K562 treated with DMSO at 1 percent for 12 hours (cell line): Measurements from ENCODE around the gene TMEM270. TPM values are rescaled to one million over a fixed set of nuclear protein-coding genes. Genes with fewer than 3 reads are reported as not detected.

Experiments used
- total RNA-seq: library from RNA; unstranded; fragments of 300-600 nt; gene quantifications from 2 replicates; pipeline ENCODE4 v1.2.3, GENCODE V29; 2022; ENCODE audit not compliant: insufficient read depth

Gene TMEM270, protein sequence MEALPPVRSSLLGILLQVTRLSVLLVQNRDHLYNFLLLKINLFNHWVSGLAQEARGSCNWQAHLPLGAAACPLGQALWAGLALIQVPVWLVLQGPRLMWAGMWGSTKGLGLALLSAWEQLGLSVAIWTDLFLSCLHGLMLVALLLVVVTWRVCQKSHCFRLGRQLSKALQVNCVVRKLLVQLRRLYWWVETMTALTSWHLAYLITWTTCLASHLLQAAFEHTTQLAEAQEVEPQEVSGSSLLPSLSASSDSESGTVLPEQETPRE
- total RNA-seq: not detected in 2 replicates

DNA sequence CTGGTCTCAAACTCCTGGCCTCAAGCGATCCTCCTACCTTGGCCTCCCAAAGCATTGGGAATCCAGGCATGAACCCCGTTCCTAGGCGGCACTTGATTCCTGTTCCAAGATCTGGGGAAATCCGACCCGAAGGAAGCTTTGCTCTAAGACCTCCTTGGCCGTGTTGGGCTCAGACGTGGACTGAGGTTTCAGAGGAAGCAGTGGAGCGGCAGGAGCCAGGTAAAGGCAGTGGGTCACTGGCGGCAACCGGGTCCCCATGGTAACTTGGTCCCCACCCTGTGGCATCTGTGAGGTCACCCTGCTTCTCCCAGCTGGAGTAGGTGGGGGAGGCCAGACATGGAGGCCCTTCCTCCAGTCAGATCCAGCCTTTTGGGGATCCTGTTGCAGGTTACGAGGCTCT lies at the start of gene TMEM270:
Gene TMEM270, plus strand, starts transcription at position 301 of the 400 bp plus-strand sequence. Its CDS starts 36 bp downstream, at position 337.

DNA sequence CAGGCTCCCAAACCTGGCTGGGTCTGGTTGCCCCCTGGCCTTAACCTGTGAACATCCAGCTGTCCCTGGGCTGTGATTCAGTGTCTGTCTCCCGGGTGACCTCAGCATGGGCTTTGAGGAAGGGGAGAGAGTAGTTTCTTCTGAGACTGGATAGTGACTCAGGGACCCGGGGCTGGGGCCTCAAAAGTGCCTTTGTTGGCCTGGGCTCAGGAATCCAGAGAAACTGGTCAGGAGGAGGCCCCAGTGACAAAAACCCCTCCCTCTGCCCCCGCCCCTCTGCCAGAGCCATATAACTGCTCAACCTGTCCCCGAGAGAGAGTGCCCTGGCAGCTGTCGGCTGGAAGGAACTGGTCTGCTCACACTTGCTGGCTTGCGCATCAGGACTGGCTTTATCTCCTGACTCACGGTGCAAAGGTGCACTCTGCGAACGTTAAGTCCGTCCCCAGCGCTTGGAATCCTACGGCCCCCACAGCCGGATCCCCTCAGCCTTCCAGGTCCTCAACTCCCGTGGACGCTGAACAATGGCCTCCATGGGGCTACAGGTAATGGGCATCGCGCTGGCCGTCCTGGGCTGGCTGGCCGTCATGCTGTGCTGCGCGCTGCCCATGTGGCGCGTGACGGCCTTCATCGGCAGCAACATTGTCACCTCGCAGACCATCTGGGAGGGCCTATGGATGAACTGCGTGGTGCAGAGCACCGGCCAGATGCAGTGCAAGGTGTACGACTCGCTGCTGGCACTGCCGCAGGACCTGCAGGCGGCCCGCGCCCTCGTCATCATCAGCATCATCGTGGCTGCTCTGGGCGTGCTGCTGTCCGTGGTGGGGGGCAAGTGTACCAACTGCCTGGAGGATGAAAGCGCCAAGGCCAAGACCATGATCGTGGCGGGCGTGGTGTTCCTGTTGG lies 30.0 kb upstream of the TMEM270 start, which contains the start of gene CLDN4:
Gene CLDN4, plus strand, starts transcription at position 316 of the 903 bp plus-strand sequence. Its CDS starts 206 bp downstream, at position 522.

DNA sequence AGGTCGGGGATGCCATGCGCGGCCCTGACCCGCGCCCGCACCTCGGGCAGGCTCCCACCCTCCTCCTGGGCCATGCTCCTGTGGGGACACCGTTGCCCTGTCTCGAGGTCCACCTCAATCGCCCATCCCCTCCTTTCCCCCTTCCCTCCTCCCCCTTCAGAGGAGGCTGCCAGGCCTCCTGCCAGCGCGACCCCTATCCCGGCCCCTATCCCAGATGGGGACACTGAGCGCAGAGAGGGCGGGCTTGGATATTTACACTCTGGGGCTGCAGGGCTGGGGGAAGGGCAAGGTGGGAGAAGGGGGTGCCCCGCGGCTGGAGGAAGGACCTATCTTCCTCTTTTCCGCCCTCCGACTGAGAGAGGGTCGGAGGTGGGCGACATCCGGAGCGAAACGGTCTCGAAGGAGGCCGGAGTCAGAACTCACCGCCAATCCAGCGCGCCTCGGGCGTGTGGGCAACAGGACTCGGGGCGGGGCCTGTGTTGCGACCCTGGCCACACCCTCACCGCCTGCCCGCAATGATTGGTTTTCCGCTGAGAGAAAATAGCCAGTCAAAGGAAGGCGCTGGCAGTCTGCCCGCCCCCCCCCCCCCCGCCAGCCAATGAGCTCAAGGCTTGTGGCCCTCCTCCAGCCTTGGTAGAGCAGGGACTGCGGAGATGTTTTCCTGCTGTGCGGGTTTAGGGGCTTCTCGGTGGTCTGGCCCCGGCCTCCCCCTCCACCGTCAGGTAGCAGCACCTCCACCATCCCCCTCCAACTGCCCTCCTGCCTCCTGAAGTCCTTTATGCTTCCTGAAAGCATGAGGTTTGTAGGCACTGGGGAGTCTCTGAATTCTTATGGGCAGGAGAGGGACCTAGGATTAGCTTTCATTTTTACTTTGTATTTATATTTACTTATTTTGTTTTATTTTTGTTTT lies 18.6 kb upstream of the TMEM270 start, which contains the start of gene METTL27:
Gene METTL27, minus strand, starts transcription at position 450 of the 910 bp plus-strand sequence. Its CDS starts 376 bp downstream, at position 74.

Other genes starting within 250 kb of the TMEM270 start
- 12.2 and 28.9 TPM in 2 replicates for gene MLXIPL, start 236.6 kb upstream of the TMEM270 start, total RNA-seq
- gene VPS37D, start 193.3 kb upstream of the TMEM270 start, total RNA-seq: 2.9 and 4.6 TPM in 2 replicates
- gene DNAJC30, start 177.7 kb upstream of the TMEM270 start, total RNA-seq: 4.2 and 6.4 TPM in 2 replicates
- 129 and 139 TPM in 2 replicates for gene BUD23, start 177.6 kb upstream of the TMEM270 start, total RNA-seq
- gene STX1A, start 141.5 kb upstream of the TMEM270 start, total RNA-seq: 10.1 and 15.4 TPM in 2 replicates
- 16.4 and 16.9 TPM in 2 replicates for gene ABHD11, start 122.4 kb upstream of the TMEM270 start, total RNA-seq
- not detected in 2 replicates for gene CLDN3, start 90.9 kb upstream of the TMEM270 start, total RNA-seq
- gene CLDN4, start 30.2 kb upstream of the TMEM270 start, total RNA-seq: 0.14 and 0.34 TPM in 2 replicates
- not detected in 2 replicates for gene METTL27, start 18.6 kb upstream of the TMEM270 start, total RNA-seq
- gene ELN, start 167.0 kb downstream of the TMEM270 start, total RNA-seq: not detected in 2 replicates
- gene LIMK1, start 222.6 kb downstream of the TMEM270 start, total RNA-seq: 11.0 and 16.2 TPM in 2 replicates